NCI-H1930 (cell line): Measurements from ENCODE around the gene HIBADH.
"Not testable (repeated sequence)": the region's sequence is repeated elsewhere in the genome, so short reads cannot be mapped to it uniquely, and the experiment has no call there.

Source experiments
- DNase-seq, 2 experiments: peaks; one replicate each; lab custom pipeline; 2025; lab: John Stamatoyannopoulos, UW

Gene HIBADH

GRCh38 chr7:27678617-27679260 lies 16.1 kb upstream of the HIBADH start:
- DNase-seq: no peak

GRCh38 chr7:27677912-27678612 lies 15.4 kb upstream of the HIBADH start:
- no peak for DNase-seq

GRCh38 chr7:27674126-27674525 lies 11.4 kb upstream of the HIBADH start:
- not testable (repeated sequence) for DNase-seq

GRCh38 chr7:27671675-27672074 lies 9.0 kb upstream of the HIBADH start:
- DNase-seq: no peak

- DNase-seq: no peak
Observed at GRCh38 chr7:27670676-27671075, 8.0 kb upstream of the HIBADH start.

GRCh38 chr7:27670177-27670576 lies 7.5 kb upstream of the HIBADH start:
- DNase-seq: no peak

GRCh38 chr7:27665531-27665930 lies 2.8 kb upstream of the HIBADH start:
- no peak for DNase-seq

GRCh38 chr7:27663989-27664331 lies 1.3 kb upstream of the HIBADH start:
- DNase-seq: no peak

- DNase-seq: peak in 1 of 2 experiments; percentile 5
Observed at GRCh38 chr7:27661811-27662489, 733 bp downstream of the HIBADH start.

GRCh38 chr7:27656724-27657123 lies 6.0 kb downstream of the HIBADH start:
- no peak for DNase-seq

GRCh38 chr7:27655184-27655583 lies 7.5 kb downstream of the HIBADH start:
- DNase-seq: no peak

GRCh38 chr7:27652518-27652917 lies 10.2 kb downstream of the HIBADH start:
- no peak for DNase-seq

GRCh38 chr7:27651702-27652101 lies 11.0 kb downstream of the HIBADH start:
- DNase-seq: no peak

GRCh38 chr7:27650283-27650682 lies 12.4 kb downstream of the HIBADH start:
- DNase-seq: no peak

GRCh38 chr7:27647489-27647888 lies 15.2 kb downstream of the HIBADH start:
- DNase-seq: no peak

GRCh38 chr7:27647046-27647445 lies 15.6 kb downstream of the HIBADH start:
- no peak for DNase-seq

- DNase-seq: no peak
Observed at GRCh38 chr7:27642271-27642670, 20.4 kb downstream of the HIBADH start.

- no peak for DNase-seq
Observed at GRCh38 chr7:27641581-27642230, 21.0 kb downstream of the HIBADH start.

GRCh38 chr7:27640884-27641574 lies 21.7 kb downstream of the HIBADH start:
- DNase-seq: no peak

- no peak for DNase-seq
Observed at GRCh38 chr7:27639851-27640250, 22.8 kb downstream of the HIBADH start.

GRCh38 chr7:27639048-27639447 lies 23.6 kb downstream of the HIBADH start:
- not testable (repeated sequence) for DNase-seq

- no peak for DNase-seq
Observed at GRCh38 chr7:27636326-27637006, 26.2 kb downstream of the HIBADH start.
